Activated CD4-positive, CD25-positive, alpha-beta regulatory T cell treated with anti-CD3 and anti-CD28 coated beads, Interleukin-2, amount 50 U/mL, for 72 hours (primary cell): ENCODE results near the gene CRB2.
"Not testable (repeated sequence)": the region's sequence is repeated elsewhere in the genome, so short reads cannot be mapped to it uniquely, and the experiment has no call there.

Source experiments
- DNase-seq: peaks from one replicate; pipeline ENCODE4 v3.0.0; 2021

Gene CRB2

DNA sequence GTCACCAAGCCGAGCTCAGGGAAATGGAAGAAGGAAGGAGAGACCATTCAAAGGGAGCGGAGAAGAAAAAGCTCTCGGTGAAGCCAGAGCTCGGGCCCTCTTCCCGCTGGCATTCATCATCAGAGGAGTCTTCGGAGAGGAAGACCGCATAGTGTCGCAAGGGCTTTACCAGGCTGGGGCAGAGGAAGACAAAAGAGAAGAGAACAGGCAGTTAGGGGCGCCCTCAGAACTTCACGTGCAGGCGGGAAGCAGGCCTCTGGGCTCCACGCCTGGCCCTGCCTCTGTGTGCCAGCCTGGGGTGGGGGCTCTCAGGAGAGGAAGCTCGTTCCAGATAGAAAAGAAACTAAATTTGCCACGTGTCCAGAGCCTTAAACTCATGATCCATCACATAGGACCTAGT, 31.7 kb downstream of the CRB2 start:
- no peak for DNase-seq

DNA sequence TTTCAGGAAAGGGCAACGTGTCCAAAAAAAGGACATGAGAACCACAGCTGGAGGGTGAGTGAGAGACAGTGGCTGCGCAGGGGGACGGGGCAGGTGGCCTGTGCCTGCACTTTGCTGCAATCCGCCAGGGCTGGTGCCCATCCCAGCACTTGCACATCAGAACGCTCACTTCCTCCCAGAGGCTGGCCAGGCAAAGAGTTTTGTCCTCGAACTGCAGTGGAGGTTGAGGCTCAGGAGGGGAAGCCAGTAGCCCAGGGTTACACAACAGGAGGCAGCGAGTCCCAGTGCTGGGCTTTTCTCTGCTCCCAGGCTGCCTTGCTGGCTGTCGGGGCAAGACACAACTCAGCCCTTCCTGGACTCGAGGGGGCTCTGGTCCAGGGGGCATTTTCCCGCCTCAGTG, 33.1 kb downstream of the CRB2 start:
- no peak for DNase-seq

DNA sequence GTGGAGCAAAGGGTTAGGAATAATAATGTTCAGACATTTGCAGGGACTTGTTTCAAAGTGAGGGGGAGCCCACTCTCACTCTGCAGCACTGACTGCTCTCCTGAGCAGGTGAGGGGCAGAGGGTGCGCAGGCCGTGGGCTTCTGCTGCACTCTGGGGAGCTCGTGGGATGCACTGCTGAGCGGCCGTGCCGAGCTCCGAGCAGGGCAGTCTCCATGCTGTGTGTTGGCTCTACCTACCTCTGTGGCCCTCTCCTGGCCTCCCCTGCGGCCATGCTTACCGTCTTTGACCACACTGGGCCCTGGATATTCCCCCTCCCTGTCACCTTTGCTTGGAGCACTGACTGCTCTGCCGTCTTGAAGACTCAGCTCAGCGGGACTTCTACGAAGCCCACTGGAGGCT, 33.7 kb downstream of the CRB2 start:
- DNase-seq: no peak

DNA sequence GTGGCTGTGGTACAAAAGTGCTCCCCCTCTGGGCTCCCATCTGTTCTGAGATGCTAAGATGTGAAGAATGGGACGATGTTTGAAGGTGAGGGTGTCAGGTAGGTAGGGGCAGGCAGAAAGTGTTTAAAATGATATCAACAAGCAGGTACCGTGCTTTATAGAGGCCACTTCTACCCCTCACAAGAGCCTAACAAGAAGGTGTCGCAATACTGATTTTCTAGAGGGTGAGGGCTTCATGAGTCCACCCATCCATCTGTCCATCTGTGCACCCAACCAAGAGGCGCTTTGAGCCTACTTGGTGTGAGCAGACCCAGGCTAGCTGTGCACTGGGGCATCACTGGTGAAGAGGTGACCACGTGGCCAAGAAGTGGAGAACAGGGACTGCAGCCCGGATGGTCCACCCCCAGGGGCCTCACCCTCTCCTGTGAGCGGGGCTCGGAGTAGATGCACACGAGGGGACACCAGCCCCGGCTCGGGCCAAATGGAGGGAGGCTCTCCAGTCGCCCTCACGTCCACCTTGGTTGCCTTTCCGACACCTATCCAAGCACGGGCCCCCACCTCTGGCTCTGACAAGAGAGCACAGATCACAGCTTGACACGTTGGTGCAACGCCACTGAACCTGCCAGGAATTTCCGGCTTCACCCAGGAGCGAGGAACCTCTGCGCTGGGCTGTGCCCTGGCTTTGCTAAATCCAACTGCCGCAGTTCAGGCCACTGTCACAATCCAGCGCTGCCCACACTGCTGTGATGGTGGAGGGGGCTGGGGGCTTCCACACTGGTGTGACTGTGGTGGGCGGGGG, 34.5 kb downstream of the CRB2 start:
- DNase-seq: no peak

DNA sequence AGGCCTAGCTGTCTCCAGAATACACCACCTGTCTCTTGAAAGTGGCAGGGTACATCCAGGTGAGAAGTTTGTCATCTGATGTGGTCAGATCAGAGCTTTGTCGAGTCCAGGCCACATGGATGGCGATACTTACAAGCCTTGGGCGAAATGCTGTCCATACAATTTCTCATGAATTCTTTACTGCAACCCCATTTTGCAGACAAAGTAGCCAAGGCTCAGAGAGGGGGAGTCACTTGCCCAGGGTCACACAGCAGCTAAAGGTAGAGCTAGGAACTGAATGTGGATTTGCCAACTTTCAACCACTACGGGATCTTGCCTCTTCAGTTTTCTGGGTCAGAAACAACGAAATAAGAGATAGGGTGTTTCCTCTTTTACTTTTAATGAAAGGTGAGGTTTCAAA, 35.2 kb downstream of the CRB2 start:
- no peak for DNase-seq

DNA sequence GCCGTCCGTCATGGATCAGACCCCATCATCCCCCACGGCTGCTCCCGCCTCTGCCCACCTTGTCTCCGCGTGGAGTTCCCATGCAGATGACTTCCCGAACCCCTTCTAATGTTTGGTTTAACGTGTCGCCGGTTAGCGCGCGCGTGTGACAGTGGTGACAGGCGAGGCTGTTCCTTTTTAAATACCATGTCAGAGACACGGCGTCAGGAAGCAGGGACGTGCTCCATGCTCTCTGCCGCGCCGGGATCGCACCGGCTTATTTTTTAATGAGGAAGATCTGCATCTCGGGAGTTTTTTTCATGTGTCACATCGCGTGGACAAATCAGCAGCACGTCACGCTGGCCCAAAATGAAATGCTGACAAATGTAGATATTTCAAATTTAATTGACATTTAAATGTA, 35.9 kb downstream of the CRB2 start:
- DNase-seq: no peak

DNA sequence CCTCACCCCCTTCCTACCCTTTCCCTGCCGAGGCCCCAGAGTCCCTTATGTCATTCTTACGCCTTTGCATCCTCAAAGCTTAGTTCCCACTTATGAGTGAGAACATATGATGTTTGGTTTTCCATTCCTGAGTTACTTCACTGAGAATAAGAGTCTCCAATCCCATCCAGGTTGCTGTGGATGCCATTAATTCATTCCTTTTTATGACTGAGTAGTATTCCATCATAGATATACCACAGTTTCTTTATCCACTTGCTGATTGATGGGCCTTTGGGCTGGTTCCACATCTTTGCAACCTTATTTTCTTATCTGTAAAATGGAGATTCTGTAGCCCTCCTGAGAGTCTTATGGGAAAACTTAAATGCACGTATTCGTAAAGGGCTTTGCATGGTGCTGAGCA, 36.8 kb downstream of the CRB2 start:
- DNase-seq: no peak

DNA sequence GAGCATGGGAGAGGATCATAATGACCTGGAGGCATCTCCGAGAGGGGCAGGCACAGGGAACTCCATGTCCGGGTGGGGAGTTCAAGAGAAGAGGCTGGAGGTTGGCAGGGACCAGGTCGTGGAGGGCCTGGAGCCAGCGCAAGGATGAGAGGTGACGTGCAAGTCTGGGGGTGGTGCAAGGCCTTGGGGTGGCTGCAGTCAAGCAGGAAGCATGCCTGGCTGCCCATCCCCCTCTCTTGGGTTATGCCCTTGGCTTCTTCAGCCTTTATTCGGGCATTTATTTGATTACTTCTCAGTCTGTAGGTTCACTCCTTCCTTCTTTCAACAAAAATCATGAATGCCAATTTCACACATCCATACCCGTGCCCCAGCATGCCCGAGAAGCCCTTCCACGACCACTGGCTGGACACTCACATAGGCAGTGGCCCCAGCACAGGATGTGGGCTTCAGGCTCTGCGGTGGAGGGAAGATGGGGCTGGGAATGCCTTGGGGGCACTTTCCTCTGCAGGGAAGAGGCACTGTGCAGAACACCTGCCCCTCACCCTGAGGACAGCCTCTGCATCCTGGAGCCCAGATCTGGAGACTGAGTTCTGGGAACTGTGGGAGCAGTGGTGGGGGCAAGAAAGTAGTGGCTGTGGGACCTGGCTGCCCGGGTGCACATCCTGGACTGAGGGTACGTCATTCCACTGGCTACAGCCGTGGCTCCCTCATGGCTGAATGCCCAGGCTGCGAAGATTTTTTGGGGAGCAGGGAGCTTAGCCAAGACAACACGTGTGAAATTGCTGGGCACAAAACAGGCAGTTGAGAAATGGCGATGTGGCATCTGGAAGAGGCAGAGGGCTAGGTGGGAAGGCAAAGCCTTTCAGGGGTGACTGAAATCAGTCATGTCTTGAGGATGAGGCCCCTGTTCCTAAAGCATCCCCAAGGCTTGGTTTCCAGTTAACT, 38.6 kb downstream of the CRB2 start:
- DNase-seq: no peak

DNA sequence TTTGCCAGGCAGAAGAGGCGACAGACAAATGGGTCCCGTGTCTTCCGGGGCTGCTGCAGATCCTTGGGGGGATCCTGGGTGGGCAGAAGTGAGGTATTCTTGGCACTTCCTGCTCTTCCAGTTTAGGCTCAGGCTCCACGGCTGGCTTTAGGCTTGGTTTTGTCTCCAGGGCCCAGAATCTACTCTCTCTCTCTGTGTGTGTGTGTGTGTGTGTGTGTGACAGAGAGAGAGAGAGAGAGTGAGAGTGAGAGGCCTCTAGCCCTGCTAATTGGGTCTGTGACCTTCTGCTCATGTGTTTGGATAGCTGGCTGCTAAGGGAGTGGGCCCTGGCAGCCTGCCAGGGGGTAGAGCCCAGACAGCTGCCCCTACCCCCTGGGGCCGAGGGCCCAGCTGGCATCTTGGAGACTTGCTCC, 39.3 kb downstream of the CRB2 start:
- DNase-seq: no peak

DNA sequence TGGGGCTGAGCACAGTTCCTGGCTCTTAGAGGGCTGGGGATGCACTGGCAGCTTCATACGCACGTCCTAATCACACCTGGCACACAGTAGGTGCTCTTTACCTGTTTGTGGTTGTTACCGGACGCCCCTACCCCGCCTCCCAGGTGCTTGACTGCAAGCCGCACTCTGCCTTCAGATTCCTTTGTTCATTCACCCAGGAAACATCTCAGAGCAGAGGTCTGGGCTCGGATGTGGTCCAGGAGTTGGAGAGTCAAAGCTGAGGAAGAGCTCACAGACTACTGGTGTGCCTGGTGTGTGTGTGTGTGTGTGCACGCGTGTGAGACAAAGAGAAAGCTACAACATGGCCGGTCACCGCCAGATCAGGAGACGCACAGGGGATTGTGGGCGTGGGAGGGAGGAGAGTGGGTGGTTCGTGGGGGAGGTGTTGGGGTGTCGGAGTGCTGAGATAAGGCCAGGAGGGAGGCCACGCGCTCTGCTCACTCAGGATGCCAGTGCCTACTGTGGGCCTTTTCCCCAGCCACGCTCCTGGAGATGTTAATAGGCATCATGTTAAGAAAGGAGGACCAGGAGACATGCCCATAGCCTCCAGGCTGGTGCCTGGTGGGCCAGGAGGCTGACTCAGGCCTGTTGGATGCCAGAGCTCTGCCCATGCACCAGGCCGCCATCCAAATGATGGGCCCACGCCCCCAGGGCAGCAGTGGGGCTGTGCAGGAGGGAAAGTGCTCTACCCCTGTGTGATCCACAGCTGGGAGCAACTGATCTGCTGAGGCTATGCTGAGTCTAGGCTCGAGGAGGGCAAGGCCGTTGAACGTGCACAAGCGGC, 39.9 kb downstream of the CRB2 start:
- DNase-seq: no peak

DNA sequence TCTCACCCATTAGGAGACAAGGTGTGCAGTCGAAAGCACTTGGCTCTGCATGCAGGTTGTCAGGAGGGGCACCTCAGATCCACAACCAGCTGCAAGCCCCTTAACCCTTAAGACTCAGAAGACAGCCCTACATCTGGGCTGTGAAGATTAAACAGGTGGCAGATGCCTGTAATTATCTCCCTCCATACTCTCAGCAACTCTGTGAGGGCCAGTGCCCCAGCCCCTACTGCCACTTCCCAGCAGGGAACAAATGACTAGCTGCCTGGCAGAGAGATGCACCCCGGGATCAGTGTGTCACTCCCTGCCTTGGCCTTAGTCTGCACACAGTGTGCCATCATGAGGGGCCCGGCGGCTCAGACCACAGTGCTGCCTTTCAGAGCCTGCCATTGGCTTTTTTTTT, 42.0 kb downstream of the CRB2 start:
- DNase-seq: no peak

DNA sequence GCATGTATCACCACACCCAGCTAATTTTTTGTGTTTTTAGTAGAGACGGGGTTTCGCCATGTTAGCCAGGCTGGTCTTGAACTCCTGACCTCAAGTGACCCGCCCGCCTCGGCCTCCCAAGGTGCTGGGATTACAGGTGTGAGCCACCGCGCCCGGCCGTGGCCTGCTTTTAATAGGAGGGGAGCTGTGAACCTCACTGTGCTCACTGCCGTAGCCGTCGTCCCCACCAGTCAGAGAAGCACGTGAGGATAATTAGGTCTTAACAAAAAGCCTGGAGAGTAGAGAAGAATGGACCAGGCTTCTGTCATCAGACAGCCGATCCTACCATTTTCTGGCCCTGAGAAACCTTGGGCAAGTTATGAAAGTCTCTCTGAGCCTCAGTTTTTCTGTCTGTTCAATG, 42.9 kb downstream of the CRB2 start:
- DNase-seq: not testable (repeated sequence)

DNA sequence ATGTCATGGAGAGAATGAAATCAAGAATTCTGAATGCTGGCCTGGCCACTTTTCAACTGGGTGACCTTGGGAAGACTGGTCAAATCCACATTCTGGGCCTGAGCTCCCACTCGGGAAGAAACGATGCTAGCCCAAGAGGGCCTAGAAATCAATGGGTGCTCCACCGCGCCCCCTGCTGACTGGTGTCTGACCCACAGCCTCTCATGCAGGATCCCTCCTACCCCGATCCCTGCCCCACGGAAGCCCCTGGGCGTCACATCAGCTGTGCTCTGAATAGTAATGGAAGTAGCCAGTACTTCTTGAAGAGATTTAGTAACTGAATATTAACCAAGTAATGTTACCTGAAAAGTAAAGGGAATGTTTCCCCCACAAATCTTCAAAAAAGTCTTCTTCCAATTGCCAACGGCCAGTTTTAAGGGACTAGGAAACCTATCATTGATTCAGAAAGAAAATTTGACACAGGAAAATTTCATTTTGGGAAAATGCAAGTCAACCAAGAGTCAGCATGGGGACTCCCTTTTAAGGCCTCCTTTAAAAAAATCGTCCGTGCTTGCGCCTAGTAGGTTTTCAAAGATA, 43.9 kb downstream of the CRB2 start:
- no peak for DNase-seq

DNA sequence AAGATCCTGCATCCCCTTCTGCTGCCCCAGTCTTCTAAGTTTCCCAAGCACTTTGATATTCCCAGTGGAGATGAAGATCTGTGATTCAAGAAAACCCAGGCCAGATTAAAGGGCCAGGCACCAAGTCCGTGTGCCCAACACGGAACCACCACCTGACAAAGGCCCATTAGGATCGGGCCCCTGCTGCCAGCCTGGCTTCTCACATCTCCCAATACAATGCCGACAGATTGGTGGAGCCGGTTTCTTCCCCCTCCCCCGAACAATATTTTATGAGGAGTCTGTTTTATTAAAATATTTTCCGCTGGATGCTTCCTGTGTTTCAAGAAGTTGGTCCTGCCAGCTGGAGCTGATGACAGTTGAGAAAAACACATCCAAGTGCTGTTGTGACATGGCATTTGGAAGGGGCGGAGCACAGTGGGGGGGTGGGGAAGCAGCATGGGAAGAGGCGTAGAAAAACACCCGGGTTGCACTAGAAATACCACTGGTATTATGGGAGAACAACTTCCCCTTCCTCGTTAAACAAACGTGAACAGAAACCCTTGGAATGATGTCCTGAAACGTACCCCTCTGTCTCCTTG, 45.0 kb downstream of the CRB2 start:
- DNase-seq: no peak

DNA sequence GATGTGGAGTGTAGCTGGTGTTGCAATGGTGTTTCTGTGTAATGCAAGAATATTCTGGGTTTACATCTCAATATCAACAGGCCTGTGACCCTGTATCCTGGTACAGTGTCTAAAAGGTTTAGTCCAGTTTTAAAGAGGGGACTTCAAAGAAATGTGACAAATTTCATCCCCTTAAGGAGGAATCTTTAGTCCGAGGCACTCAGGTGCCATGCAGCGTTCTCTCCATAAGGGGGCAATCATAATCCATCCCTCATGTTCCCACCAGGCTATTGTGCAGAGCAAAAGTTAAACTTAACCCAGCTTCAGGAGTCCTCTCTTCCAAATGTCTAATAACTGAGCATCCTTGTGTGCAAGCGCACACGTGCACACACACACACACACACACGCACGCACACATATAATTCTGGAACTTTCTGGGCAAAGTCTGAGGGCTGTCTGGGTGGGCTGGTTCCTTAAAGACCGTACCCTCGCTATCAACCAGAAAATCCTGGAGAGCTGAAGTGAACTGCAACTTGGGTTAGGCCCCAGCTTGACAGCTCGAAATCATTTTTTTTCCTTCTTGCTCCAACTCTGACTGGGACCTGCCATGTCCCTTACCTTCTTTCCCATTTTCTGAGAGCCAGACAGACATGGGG, 46.0 kb downstream of the CRB2 start:
- no peak for DNase-seq

DNA sequence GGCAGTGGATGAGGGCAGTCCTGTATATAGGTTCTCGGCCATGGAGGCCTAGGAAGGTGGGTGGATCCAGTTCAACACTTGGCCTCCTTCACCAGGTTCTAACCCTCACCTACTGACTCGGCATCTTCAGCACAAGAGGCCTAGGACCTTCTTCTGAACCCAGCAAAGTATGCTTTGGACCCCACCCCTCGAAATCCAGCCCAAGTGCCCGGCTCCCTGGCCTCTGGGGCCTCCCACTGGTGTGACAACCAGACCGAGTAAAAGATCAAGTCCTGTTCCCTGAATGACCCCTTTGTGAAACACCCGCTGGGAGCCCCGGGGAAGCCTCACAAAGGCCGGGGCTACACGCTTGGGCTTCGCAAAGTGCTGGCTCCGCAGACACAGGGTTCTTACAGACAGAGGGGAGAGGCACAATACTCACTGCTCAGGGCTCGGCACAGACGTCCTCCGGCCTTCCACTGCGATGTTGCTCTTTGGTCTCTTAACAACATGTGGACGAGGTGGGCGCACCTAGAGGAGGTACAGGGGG, 47.0 kb downstream of the CRB2 start:
- DNase-seq: no peak

DNA sequence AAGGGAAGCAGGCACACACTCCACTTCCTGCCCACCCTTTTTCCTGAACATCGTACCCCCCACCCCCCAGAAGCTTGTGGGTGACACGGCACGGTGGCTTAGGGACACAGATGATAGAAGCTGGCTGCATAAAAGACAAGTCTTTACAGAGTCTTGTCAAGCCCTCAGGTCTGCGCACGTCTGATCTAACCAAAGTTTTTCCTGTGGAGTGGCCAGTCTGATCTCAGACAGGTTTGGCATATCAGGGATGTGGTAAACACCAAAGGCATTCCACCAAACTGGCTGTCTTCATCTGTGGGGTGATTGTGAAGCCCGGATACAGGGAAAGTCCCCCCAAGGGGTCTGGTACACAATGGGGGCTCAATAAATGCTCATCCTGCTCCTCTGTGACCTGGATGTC, 50.0 kb downstream of the CRB2 start:
- no peak for DNase-seq

DNA sequence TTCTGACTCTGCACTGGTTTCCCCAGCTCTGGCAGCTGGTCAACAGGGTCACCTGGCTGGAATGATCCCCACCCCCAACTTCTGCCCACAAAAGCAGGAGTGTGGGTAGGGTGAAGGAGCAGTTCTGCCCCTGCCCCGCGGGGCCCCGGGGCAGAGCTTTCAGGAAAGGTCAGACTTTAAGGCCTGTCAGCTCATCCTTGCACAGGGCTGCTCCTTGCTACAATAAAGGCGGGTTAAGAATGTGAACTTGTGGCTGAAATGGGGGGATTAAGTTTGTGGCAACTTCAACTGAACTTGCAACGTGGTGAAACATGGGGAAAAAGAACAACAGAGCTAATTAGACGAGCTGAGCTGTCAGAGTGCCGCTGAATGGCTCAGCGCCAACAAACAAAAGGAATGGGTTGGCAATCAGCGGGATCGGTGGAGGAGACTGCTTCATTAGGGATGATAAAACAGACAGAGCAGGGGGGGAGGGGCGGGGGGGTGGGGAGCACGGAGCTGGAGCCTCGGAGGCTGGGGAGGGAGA, 50.8 kb downstream of the CRB2 start:
- no peak for DNase-seq

DNA sequence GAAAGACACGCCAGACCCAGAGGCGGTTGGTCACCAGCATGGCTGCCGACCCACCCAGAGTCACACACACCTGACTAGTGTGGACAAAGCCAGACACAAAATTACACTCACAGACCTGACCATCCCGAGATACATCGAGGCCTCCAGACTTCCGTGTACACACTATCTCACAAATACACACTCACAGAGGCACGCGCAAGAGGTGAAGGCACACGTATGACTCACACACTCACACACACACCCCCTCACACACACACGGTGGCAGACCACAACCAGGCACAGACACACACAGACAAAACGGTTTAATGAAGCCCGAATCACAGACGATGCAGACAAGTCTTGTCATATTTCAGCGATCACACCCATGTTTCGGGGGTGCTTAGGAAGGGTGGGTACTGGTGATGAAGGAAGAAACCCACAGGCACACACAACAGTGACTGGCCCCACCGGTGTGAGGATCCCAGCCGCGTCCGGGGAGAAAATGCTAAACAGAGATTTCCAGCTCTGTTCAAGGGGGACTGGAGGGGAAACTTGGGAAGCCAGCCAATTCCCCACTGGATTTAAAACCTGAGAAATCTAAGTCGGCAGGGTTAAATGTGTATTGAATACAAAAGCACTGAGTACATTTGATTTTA, 51.3 kb downstream of the CRB2 start:
- DNase-seq: no peak

DNA sequence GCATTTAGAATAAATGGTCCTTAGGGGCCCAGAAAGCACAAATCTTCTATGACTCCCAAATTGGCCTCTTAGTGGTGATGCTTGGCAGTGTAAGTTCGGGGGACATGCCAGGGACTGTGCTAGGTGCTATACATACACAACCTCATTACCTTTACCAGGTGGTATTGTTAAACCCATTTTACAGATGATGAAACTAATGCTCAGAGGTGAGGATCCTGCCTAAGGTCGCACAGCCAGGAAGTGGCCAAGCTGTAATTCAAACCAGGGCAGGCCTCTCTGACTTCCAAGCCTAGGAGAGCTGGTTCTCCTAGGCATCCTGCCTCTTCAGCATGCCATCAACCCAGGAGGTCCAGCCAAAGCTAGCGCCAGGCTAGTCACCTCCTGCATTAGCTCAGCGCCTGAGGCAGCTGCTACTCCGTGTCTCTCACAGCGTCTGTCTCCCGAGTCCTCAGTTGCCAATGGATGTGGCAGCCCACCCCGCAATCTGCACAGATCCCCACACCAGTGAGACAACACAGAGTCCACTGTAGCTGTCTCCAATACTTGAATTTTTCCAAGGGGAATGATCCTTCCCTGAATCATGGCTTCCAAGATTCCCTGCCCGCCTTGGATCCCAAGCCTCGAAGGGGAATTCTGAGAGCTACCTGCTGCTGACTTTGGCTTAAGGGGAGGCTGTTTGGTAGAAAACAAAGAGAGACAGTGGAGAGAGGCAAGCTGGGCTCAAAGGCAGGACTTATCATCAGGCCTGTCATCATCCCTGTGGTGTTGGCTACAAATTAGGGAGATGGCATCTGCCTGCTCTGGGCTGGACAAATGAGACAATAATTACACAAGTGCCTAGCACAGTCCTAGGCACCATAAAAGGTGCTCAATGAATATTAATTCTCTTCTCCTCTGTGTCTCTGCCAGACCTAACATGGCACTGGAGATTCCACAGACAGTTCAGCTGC, 52.6 kb downstream of the CRB2 start:
- DNase-seq: no peak
